IMR-90 (cell line): ENCODE results near the gene SMC1B. TPM values are rescaled to one million over a fixed set of nuclear protein-coding genes. Genes with fewer than 3 reads are reported as not detected.

Experiments
- ATAC-seq: fragments of 200-7000 bp; cut with Tn5 transposase; 2 replicates; pipeline ENCODE4 v1.9.1; 2020; ENCODE audit warnings: low read depth, mild to moderate bottlenecking, moderate library complexity
- BruUV-seq: library from RNA; stranded (reverse); fragments of 400-500 nt; replicated peaks from 2 replicates; lab custom pipeline; 2021; lab: Mats Ljungman, UMichigan
- CTCF ChIA-PET: fragments of 300-600 bp; formaldehyde crosslinking; extraction: SDS; loops from one replicate; lab custom pipeline; 2021; ENCODE audit warnings: antibody characterized with exemption; lab: Yijun Ruan, JAX
- POLR2A ChIA-PET: fragments of 300-600 bp; sonication (Branson Sonifier 250); formaldehyde crosslinking; loops from one replicate; lab custom pipeline; 2022; ENCODE audit warnings: antibody characterized with exemption; ENCODE audit not compliant: unreplicated experiment; lab: Charles Lee
- DNase-seq: peaks from one replicate; pipeline ENCODE4 v3.0.0; 2013
- H2AFZ ChIP-seq: replicated peaks from 2 replicates; pipeline ENCODE3; 2013; ENCODE audit warnings: low read length, mild to moderate bottlenecking; ENCODE audit not compliant: poor library complexity
- H2AK5ac ChIP-seq: 2 replicates; pipeline ENCODE4 v1.6.1; 2013; ENCODE audit warnings: low read depth, low read length, inconsistent platforms
- H2AK9ac ChIP-seq: replicated peaks from 2 replicates; pipeline ENCODE3; 2013; ENCODE audit warnings: mild to moderate bottlenecking, low read depth, low read length, moderate library complexity; ENCODE audit not compliant: poor library complexity
- H2BK120ac ChIP-seq: 2 replicates; pipeline ENCODE4 v1.6.1; 2013; ENCODE audit warnings: low read depth, low read length, inconsistent platforms
- H2BK15ac ChIP-seq: 3 replicates; pipeline ENCODE4 v1.6.1; 2013; ENCODE audit warnings: low read depth, low read length, inconsistent platforms
- H2BK20ac ChIP-seq: 2 replicates; pipeline ENCODE4 v1.6.1; 2013; ENCODE audit warnings: low read depth, mild to moderate bottlenecking, inconsistent platforms, low read length, moderate library complexity
- H2BK5ac ChIP-seq: 2 replicates; pipeline ENCODE4 v1.6.1; 2013; ENCODE audit warnings: mild to moderate bottlenecking, low read depth, low read length, inconsistent platforms; ENCODE audit not compliant: poor library complexity, severe bottlenecking
- H3K14ac ChIP-seq: replicated peaks from 2 replicates; pipeline ENCODE4 v1.6.1; 2013; ENCODE audit warnings: low read depth, low read length, inconsistent platforms
- H3K18ac ChIP-seq: 2 replicates; pipeline ENCODE4 v1.6.1; 2013; ENCODE audit warnings: low read depth, low read length, control low read depth
- H3K23ac ChIP-seq: 2 replicates; pipeline ENCODE4 v1.6.1; 2013; ENCODE audit warnings: low read depth, low read length, inconsistent platforms
- H3K27ac ChIP-seq: 2 replicates; pipeline ENCODE4 v1.5.1; 2013; ENCODE audit warnings: mild to moderate bottlenecking, control low read depth, low read length; ENCODE audit not compliant: insufficient read depth
- H3K27me3 ChIP-seq: 2 replicates; pipeline ENCODE4 v1.6.1; 2013; ENCODE audit warnings: low read length; ENCODE audit not compliant: control insufficient read depth, insufficient read depth
- H3K36me3 ChIP-seq: 2 replicates; pipeline ENCODE4 v1.6.1; 2013; ENCODE audit warnings: low read length, mixed read lengths; ENCODE audit not compliant: control insufficient read depth, insufficient read depth
- H3K4ac ChIP-seq: 2 replicates; pipeline ENCODE4 v1.6.1; 2013; ENCODE audit warnings: low read depth, low read length, inconsistent platforms
- H3K4me1 ChIP-seq: 2 replicates; pipeline ENCODE4 v1.6.1; 2013; ENCODE audit warnings: low read length, mixed read lengths; ENCODE audit not compliant: control insufficient read depth, insufficient read depth
- H3K4me2 ChIP-seq: 2 replicates; pipeline ENCODE4 v1.6.1; 2013; ENCODE audit warnings: low read depth, mild to moderate bottlenecking, control low read depth, low read length, moderate library complexity
- H3K4me3 ChIP-seq: 2 replicates; pipeline ENCODE4 v1.5.1; 2013; ENCODE audit warnings: low read depth, mild to moderate bottlenecking, control low read depth, low read length, moderate library complexity; ENCODE audit not compliant: insufficient read depth
- H3K56ac ChIP-seq: 2 replicates; pipeline ENCODE4 v1.6.1; 2013; ENCODE audit warnings: low read length, inconsistent platforms; ENCODE audit not compliant: insufficient read depth; ENCODE audit errors: extremely low read depth
- H3K79me1 ChIP-seq, 2 experiments: 2 replicates each; pipeline ENCODE4 v1.6.1; 2013; ENCODE audit warnings: low read length in 2 of 2, inconsistent platforms in 1 of 2, low read depth in 1 of 2
- H3K9ac ChIP-seq: 2 replicates; pipeline ENCODE4 v1.6.1; 2013; ENCODE audit warnings: low read depth, low read length, control low read depth
- H3K9me1 ChIP-seq: 2 replicates; pipeline ENCODE4 v1.6.1; 2013; ENCODE audit warnings: low read length, inconsistent platforms; ENCODE audit not compliant: insufficient read depth
- H3K9me3 ChIP-seq: 2 replicates; pipeline ENCODE4 v1.6.1; 2013; ENCODE audit warnings: low read length; ENCODE audit not compliant: control insufficient read depth, insufficient read depth
- H4K20me1 ChIP-seq: 2 replicates; pipeline ENCODE4 v1.6.1; 2013; ENCODE audit warnings: low read length, inconsistent platforms; ENCODE audit not compliant: insufficient read depth
- H4K5ac ChIP-seq: 2 replicates; pipeline ENCODE4 v1.6.1; 2013; ENCODE audit warnings: mild to moderate bottlenecking, low read depth, low read length, control low read depth
- H4K8ac ChIP-seq, 2 experiments: 2 replicates each; pipeline ENCODE4 v1.6.1; 2013; ENCODE audit warnings: low read depth in 2 of 2, low read length in 2 of 2, control low read depth in 1 of 2, inconsistent platforms in 1 of 2
- H4K91ac ChIP-seq: 2 replicates; pipeline ENCODE4 v1.6.1; 2013; ENCODE audit warnings: low read depth, low read length, inconsistent platforms; ENCODE audit not compliant: insufficient read depth
- CHD1 ChIP-seq: IDR thresholded peaks from 2 replicates; pipeline ENCODE4 v1.6.1; 2012; ENCODE audit warnings: low read depth, low read length, improper control_type of control experiment
- CTCF ChIP-seq: conservative IDR thresholded peaks from 2 replicates; pipeline ENCODE4 v1.5.1; 2012; ENCODE audit warnings: mild to moderate bottlenecking, low read depth, low read length, improper control_type of control experiment
- FOS ChIP-seq: fragments of 150-350 bp; IDR thresholded peaks from 2 replicates; pipeline ENCODE4 v1.6.1; 2016; ENCODE audit warnings: low read depth, low read length
- MAZ ChIP-seq: IDR thresholded peaks from 2 replicates; pipeline ENCODE4 v1.6.1; 2012; ENCODE audit warnings: low read depth, mild to moderate bottlenecking, low read length, improper control_type of control experiment, moderate library complexity, borderline replicate concordance
- POLR2A ChIP-seq: IDR thresholded peaks from 2 replicates; pipeline ENCODE4 v1.6.1; 2012; ENCODE audit warnings: mild to moderate bottlenecking, low read depth, low read length
- RFX5 ChIP-seq: IDR thresholded peaks from 2 replicates; pipeline ENCODE4 v1.8.0; 2012; ENCODE audit warnings: low read depth, mild to moderate bottlenecking, low read length, moderate library complexity
- SMC3 ChIP-seq: fragments of 150-350 bp; IDR thresholded peaks from 2 replicates; pipeline ENCODE4 v1.6.1; 2016; ENCODE audit warnings: low read depth, mild to moderate bottlenecking, antibody characterized with exemption, low read length, moderate library complexity
- WGBS, 2 experiments: methylation state at CpG; one replicate each; pipeline versions ENCODE4 v1.1.5 to v1.1.7; 2013; ENCODE audit warnings: missing lambda C conversion rate in 2 of 2; ENCODE audit not compliant: insufficient read length in 1 of 2; ENCODE audit errors: extremely low coverage in 2 of 2; 5-methylcytosine and 5-hydroxymethylcytosine counted together
- dilution Hi-C: fragments of 300-500 bp; cut with HindIII; formaldehyde crosslinking; loops from one replicate; pipeline ENCODE4 v1.14.3; 2018; ENCODE audit warnings: low sequenced_read_pairs; ENCODE audit not compliant: unreplicated experiment
- in situ Hi-C: fragments of 300-500 bp; cut with MboI; formaldehyde crosslinking; loops from 3 replicates; pipeline ENCODE4 v1.14.3; 2019; ENCODE audit warnings: low sequenced_read_pairs, inconsistent platforms, mixed read lengths
- intact Hi-C: fragments of 100-400 bp; cut with micrococcal nuclease; formaldehyde crosslinking; loops from 2 replicates; pipeline ENCODE4 v1.10.0; 2022
- polyA plus RNA-seq, 3 experiments: library from polyadenylated mRNA; depleted of rRNA; stranded (reverse); fragments of >200 nt; gene quantifications; 2 replicates each; pipeline ENCODE4 v1.2.3, GENCODE V29; 2012; ENCODE audit warnings: low replicate concordance in 1 of 3
- total RNA-seq: library from RNA; depleted of rRNA; stranded (reverse); fragments of >200 nt; gene quantifications from 2 replicates; pipeline ENCODE4 v1.2.3, GENCODE V29; 2012

The SMC1B gene
- total and polyA plus RNA-seq, 2 of the 4 experiments (the other 2 are of a cell fraction), result not detected

- Histone ChIP-seq H3K9me3 (peaks cover 3% of the 10 kb centered on the region), H3K36me3 (no peaks in the 10 kb centered on the region; the same call in 1 of the 2 replicates), H4K8ac (no peak overlapping the region), H4K5ac (no peak overlapping the region), H3K4me3 (no peak overlapping the region), H2AFZ (no peak overlapping the region), H4K20me1 (no peaks in the 10 kb centered on the region), H3K27ac (no peak overlapping the region), H3K56ac (no peak overlapping the region), H4K91ac (no peak overlapping the region), H3K23ac (no peak overlapping the region), H3K9me1 (no peaks in the 10 kb centered on the region), H3K14ac (no peak overlapping the region), H3K9ac (no peak overlapping the region), H2BK120ac (no peak overlapping the region), H3K4ac (no peak overlapping the region), H3K79me1 (no peaks in the 10 kb centered on the region), H3K27me3 (no peaks in the 10 kb centered on the region), H3K18ac (no peak overlapping the region), H2BK20ac (no peak overlapping the region), H2BK15ac (no peak overlapping the region), H3K4me1 (no peaks in the 10 kb centered on the region), H2AK5ac (no peak overlapping the region), H2AK9ac (no peak overlapping the region), H3K4me2 (no peak overlapping the region), H2BK5ac (no peak overlapping the region)
- ATAC-seq, result no peak
- WGBS, 2 experiments, result 87% methylated on average over 4 of the region's 14 CpGs; no CpG with 5 or more reads in 1 of the 2 experiments
- ChIA-PET CTCF (no interaction called here), POLR2A (no interaction called here)
- intact Hi-C loops, result no loop called here
- dilution Hi-C loops, result no loop called here
- DNase-seq, result no peak
- BruUV-seq, result no TSS peak
- in situ Hi-C loops, result no loop called here
- no peak for TF ChIP-seq MAZ
- TF ChIP-seq CTCF, result no peak
- TF ChIP-seq POLR2A, result no peak
- TF ChIP-seq SMC3, result no peak
- no peak for TF ChIP-seq RFX5
- TF ChIP-seq CHD1, result no peak
- TF ChIP-seq FOS, result no peak
Measured at GRCh38 chr22:45422237-45422983, 9.0 kb upstream of the SMC1B start.
